GM21576 (cell line): Measurements from ENCODE around the gene SLC39A1.

Source experiments
- ATAC-seq: cut with Tn5 transposase; IDR thresholded peaks from one replicate; pipeline ENCODE4 v1.9.1; 2021; ENCODE audit warnings: mild to moderate bottlenecking, moderate library complexity; ENCODE audit not compliant: unreplicated experiment

Gene SLC39A1

GRCh38 chr1:153977250-153978240 lies 14.2 kb upstream of the SLC39A1 start, which contains the start of gene JTB:
JTB (minus strand) TSS chr1:153977674; CDS start chr1:153977252, 422 bp downstream.
- peak; percentile 65 for ATAC-seq

DNA sequence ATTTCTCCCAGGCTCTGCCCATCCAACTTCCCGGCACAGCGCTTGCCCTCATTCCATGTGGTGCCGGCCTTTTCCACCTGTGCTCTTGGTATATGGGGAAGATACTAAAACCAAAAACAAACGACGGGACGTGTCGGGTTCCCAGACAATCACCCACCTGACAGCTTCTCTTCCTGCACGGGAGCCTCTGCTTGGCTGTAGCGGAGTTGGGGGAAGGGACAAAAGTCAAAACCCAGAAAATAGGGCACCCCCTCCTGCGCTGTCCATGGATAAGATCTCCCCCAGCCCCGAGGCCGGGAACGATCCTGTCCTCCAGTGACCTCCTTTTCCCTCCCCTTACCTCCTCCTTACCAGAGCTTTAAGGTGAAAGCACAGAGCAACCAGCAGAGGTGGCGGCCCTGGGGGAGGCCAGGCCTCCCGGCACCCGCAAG lies 13.5 kb upstream of the SLC39A1 start:
- no peak for ATAC-seq

GRCh38 chr1:153973525-153973924 lies 10.2 kb upstream of the SLC39A1 start:
- no peak for ATAC-seq

DNA sequence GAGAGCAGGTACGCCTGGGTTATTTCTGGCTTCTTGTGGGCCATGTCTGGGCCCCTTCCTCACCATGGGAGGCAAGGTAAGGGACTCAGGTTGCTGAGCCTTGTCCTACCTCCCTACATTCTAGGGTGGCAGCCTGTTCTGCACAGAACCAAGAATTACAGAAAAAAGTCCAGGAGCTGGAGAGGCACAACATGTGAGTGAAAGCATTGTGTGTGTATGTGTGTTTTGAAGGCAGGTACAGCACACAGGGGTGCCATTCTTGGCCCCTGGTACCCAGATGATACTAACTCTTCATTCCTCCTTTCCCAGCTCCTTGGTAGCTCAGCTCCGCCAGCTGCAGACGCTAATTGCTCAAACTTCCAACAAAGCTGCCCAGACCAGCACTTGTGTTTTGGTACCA lies 9.7 kb upstream of the SLC39A1 start:
- ATAC-seq, result no peak

- no peak for ATAC-seq
These were observed 7.0 kb upstream of the SLC39A1 start for GRCh38 chr1:153970346-153970745.

- no peak for ATAC-seq
These were observed 5.6 kb upstream of the SLC39A1 start for GRCh38 chr1:153968972-153969371.

- ATAC-seq, result no peak
These were observed 5.1 kb upstream of the SLC39A1 start for GRCh38 chr1:153968408-153968807.

GRCh38 chr1:153968000-153968363 lies 4.6 kb upstream of the SLC39A1 start:
- ATAC-seq, result no peak

DNA sequence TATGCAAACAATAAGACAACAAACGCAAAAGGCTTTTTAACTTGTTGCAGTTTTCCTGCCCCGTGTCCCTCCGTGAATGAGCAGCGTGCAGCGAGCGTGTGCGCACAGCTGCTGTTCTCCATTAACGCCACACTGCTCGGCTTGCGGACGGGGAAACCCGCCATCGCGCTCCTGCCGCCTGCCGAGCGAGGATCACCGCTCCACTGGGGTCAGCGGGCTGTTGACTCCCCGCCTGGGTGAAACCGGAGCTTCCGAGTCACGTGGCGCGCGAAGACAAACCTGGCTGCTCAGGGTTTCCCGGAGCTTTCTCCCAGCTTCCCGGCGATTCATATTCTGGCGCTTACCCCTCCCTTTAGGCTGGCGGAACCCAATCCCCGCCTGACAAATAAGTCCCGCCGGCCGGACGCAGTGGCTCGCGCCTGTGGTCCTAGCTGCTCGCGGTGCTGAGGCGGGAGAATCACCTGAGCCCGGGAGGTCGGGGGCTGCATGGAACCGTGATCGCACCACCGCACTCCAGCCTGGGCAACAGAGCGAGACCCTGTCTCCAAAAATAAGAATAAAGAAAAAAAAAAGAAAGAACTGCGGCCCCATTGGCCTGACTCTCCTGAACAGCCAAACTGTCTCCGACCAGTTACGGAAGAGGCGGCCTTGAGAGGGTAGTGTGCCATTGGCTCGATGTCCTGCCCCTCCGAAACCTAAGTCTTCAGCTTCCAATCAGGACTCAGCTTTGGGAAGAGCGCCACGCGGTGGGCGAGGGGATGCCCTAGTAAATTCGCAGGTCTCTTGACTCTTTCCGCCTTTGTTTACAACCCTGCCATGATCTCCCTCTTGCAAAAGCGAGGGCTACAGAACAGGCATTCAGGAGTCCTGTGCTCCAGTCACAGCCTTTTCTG lies 4.0 kb upstream of the SLC39A1 start, which contains the start of gene CREB3L4:
CREB3L4 (plus strand) TSS at position 796 of the 893 bp plus-strand sequence. CDS start 624 bp downstream, outside the sequence.
- peak; percentile 65 for ATAC-seq

- no peak for ATAC-seq
These were observed 554 bp upstream of the SLC39A1 start for GRCh38 chr1:153963850-153964331.

DNA sequence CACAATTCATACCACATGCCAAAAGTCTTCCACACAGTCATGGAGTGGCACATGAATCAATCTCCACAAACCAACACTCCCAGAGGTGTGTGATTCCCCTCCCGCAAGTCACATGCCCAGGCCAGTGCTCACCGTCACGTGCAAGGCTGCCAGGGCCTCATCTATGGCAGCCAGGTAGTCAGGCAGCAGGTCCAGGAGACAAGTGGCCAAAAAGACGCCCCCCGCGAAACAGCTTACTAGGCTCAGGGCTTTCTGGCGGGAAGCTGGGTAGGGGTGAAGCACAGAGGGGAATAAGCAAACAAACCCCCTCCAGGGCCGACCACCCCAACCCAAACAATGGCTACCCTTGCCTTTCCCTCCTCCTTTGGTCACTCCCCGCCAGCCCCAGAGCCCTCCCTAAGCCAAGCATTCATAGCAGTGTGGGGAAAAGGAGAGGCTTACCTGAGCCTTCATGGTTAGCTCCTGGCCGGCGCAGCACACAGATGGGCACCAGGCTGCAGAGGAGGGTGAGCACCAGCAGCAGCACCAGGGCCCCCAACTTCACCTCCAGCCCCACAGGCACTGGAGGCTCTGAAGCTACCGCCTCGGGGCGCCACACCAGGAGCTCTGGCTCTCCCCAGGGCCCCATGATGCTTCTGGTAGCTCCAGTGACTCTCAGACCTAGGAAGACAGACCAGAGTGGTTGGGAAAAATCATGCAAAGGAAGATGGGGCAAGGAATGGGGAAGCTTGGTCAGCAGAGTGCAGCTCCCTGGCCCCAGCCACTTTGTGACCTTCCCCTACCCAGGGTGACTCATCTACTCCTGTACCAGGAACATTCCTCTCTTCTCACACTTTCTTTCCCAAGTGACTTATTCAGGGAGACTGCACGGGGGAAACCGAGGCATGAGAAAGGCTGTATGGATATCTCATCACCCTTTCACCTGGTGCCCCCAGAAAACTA lies 978 bp downstream of the SLC39A1 start:
- no peak for ATAC-seq

DNA sequence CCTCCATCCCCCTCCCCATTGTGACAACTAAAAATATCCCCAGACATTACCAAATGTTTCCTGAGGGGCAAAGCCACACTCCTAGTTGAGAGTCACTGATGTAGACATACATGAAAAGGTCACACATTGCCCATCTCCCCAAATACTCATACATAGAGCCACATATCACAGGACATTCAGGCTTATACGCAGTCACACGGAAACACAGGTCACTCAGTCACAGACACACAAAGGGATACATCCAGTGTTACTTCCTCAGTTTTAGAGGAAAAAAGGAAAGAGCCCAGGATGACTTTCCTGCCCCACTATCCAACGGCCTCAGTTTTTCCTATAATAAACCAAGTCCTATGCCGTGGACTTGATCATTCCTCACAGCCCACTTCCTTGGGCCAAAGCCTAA lies 1.9 kb downstream of the SLC39A1 start:
- no peak for ATAC-seq

GRCh38 chr1:153960206-153960605 lies 3.1 kb downstream of the SLC39A1 start:
- no peak for ATAC-seq

GRCh38 chr1:153959454-153959853 lies 3.9 kb downstream of the SLC39A1 start:
- no peak for ATAC-seq

GRCh38 chr1:153958961-153959260 lies 4.4 kb downstream of the SLC39A1 start:
- no peak for ATAC-seq

- peak; percentile 68 for ATAC-seq
These were observed 5.0 kb downstream of the SLC39A1 start, which contains the start of gene CRTC2 for GRCh38 chr1:153958111-153958960. CRTC2 (minus strand) TSS chr1:153958612; CDS start chr1:153958497, 115 bp downstream.

DNA sequence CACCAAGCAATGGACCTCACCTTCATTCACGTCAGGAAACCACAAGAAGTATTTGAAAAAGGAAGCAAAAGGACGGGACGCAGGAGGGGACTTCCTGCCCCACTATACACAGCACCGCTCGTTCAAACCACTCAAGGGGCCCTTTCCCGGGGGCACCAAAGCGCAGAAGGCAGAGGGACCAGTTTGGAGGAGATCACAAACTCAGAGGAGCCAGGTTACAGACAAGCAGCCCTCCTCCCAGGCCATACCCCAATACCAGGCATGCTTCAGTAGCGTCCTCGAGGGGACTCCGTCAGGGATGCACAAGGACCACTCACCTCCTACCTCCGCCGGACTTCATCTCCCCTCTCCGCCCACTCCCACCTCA lies 5.6 kb downstream of the SLC39A1 start:
- ATAC-seq, result peak; percentile 21

DNA sequence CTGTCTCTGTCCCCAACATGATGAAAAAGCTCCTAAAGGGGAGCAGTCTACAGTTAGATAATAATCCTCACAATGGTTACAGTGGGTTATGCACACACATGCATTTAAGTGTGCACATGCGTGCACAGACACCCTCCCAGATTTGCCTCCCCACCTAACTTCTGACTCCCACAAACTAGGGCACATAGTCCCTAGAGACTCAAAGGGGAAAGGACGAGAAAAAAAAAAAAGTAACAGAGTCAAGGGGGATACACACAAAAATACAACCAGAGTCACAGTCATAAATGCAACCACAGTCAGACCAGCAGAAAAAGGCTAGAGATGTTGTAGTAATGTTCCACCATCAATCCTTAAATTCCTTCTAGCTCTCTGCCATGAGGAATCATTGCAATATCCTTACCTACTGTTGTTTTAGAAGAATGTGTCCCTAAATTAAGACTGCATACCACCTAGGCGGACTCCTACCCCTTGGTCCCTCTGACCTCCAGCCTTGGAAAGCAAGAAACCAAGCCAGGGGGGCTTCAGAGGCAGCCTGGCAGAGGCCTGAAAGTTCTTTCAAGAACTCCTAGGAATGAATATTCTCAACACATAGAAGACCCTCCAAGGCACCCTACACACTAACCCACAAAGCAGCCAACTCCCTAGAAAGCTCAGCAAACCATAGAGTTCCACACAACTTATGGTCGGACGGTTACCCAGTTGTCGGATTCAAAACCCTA lies 6.2 kb downstream of the SLC39A1 start:
- ATAC-seq, result no peak

- no peak for ATAC-seq
These were observed 8.5 kb downstream of the SLC39A1 start for GRCh38 chr1:153954826-153955225.
